Testis (tissue), 3 donors: ENCODE measurements around the gene TNKS1BP1. TPM values are rescaled to one million over a fixed set of nuclear protein-coding genes. Genes with fewer than 3 reads are reported as not detected.

Source experiments
- DNase-seq: peaks from one replicate; pipeline ENCODE4 v3.0.0-alpha.2; 2019
- H3K27ac ChIP-seq, 2 donors: fragments of 200-600 bp; sonication (generic); one replicate each; pipeline ENCODE4 v1.5.1; 2019
- H3K27me3 ChIP-seq: fragments of 200-600 bp; sonication (generic); one replicate; pipeline ENCODE4 v1.5.1; 2019
- H3K36me3 ChIP-seq: fragments of 200-600 bp; sonication (generic); one replicate; pipeline ENCODE4 v1.5.1; 2017; ENCODE audit warnings: low read depth; ENCODE audit errors: missing control alignments
- H3K4me1 ChIP-seq: fragments of 200-600 bp; sonication (generic); one replicate; pipeline ENCODE4 v1.5.1; 2019
- H3K4me3 ChIP-seq, 2 donors: fragments of 200-600 bp; sonication (generic); one replicate each; pipeline ENCODE4 v1.5.1; 2017 to 2019
- H3K9me3 ChIP-seq: fragments of 200-600 bp; sonication (generic); one replicate; pipeline ENCODE4 v1.5.1; 2017
- POLR2A ChIP-seq: fragments of 450-650 bp; IDR thresholded peaks from one replicate; pipeline ENCODE4 v1.6.1; 2017; ENCODE audit warnings: antibody characterized with exemption, mild to moderate bottlenecking, moderate library complexity
- WGBS, 2 donors: methylation state at CpG; one replicate each; pipeline ENCODE4 v1.1.5; 2018; 5-methylcytosine and 5-hydroxymethylcytosine counted together
- intact Hi-C: fragments of 100-400 bp; cut with DNase I; formaldehyde crosslinking; loops from one replicate; pipeline ENCODE4 v1.15.1; 2023; ENCODE audit warnings: low total_unique reads
- polyA plus RNA-seq: library from polyadenylated mRNA; stranded (reverse); fragments of 350-450 nt; fragmentation: Illumina TruSeq; extraction: RNeasy Lipid Tissue Mini Kit (QIAGEN cat#74804); gene quantifications from one replicate; pipeline ENCODE4 v1.2.3, GENCODE V29; 2014; ENCODE audit warnings: low read depth, low replicate concordance; ENCODE audit not compliant: insufficient read depth
- total RNA-seq, 2 donors: library from RNA; depleted of rRNA; stranded (reverse); fragments of >200 nt; gene quantifications; one replicate each; pipeline ENCODE4 v1.2.3, GENCODE V29; 2016
- TF ChIP-seq, protein P1 (sequence below), 3 experiments: fragments of 450-650 bp in 2 of 3; fragments of 200-600 bp in 1 of 3; sonication (generic) in 1 of 3; IDR thresholded peaks; one replicate each; pipeline ENCODE4 v1.5.1; 2016 to 2019; ENCODE audit warnings: antibody characterized with exemption in 3 of 3, mild to moderate bottlenecking in 2 of 3, moderate library complexity in 1 of 3

The TNKS1BP1 gene
- total and polyA plus RNA-seq, 3 donors from 2014 or later, result 62.3 to 99.4 (median 85.2) TPM

DNA sequence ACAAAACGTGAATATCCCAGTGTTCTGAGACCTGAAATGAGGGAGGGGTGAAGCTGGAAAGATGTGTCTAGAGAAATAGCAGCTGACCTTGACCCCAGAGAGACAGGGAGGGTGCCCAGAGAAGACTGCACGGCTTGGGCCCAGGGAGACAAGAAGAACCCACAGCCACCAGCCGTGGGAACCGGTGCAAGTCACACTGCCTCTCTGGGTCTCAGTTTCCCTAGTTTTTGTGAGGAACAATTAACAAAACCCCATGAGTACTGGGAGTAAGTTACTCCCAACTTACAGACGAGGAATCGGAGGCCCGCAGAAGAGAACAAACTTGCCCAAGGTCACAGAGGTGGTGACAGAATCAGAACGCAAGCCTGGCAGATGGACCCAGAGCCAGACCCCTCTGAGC, 19.2 kb downstream of the TNKS1BP1 start:
- Histone ChIP-seq H3K36me3 (no peaks in the 10 kb centered on the region), H3K27ac (no peak overlapping the region)
- no peak for DNase-seq

DNA sequence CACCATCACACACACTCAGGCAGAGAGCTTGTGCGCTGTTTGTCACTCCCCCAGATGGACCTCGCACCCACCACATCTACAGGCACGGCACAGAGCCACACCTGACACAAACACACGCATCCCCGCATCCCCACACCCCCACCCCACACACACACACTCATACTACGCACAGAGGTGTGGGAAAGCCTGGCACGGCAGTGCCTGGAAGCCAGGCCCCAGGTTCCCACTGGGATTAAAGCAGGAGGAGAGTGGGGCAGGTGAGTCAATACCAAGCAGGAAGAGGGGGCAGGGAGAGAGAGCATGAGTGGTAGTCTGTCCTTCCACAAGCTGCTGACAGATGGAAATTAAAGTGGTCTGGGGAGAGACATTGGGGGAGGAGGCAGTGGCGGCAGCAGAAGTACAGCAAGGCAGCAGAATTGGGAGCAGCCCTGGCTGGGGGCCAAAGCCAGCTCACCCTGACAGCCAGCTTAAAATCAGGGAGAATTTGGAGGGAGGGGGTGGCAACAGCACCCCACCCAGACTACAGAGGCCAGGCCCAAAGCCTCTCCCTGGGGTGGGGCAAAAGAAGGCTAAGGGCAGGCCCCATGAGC, 20.7 kb downstream of the TNKS1BP1 start:
- intact Hi-C loops, result no loop called here
- no peak overlapping the region for H3K27ac ChIP-seq
- no peaks in the 10 kb centered on the region for H3K9me3 ChIP-seq
- no peak for DNase-seq
- WGBS, 2 donors, result 81 to 84% methylated on average over 4 to 8 of the region's 8 CpGs
- H3K27me3 ChIP-seq, result no peaks in the 10 kb centered on the region
- H3K4me3 ChIP-seq, result no peak overlapping the region
- no peak for TF ChIP-seq POLR2A
- TF ChIP-seq, protein P1, sequence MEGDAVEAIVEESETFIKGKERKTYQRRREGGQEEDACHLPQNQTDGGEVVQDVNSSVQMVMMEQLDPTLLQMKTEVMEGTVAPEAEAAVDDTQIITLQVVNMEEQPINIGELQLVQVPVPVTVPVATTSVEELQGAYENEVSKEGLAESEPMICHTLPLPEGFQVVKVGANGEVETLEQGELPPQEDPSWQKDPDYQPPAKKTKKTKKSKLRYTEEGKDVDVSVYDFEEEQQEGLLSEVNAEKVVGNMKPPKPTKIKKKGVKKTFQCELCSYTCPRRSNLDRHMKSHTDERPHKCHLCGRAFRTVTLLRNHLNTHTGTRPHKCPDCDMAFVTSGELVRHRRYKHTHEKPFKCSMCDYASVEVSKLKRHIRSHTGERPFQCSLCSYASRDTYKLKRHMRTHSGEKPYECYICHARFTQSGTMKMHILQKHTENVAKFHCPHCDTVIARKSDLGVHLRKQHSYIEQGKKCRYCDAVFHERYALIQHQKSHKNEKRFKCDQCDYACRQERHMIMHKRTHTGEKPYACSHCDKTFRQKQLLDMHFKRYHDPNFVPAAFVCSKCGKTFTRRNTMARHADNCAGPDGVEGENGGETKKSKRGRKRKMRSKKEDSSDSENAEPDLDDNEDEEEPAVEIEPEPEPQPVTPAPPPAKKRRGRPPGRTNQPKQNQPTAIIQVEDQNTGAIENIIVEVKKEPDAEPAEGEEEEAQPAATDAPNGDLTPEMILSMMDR (IDR thresholded peaks at IDR 0.05), result no peak
- H3K4me1 ChIP-seq, result peaks cover 34% of the 10 kb centered on the region
- H3K36me3 ChIP-seq, result no peaks in the 10 kb centered on the region

More for the DNA sequence above, 19.2 kb downstream of the TNKS1BP1 start:
- Histone ChIP-seq H3K4me1 (peaks cover 43% of the 10 kb centered on the region), H3K27me3 (no peaks in the 10 kb centered on the region), H3K4me3 (no peak overlapping the region), H3K9me3 (no peaks in the 10 kb centered on the region)
- 53 to 61% methylated on average over 8 of the region's 8 CpGs for WGBS, 2 donors
- TF ChIP-seq POLR2A, result no peak
- TF ChIP-seq, protein P1 (IDR thresholded peaks at IDR 0.05), result no peak
- intact Hi-C loops, result no loop called here

DNA sequence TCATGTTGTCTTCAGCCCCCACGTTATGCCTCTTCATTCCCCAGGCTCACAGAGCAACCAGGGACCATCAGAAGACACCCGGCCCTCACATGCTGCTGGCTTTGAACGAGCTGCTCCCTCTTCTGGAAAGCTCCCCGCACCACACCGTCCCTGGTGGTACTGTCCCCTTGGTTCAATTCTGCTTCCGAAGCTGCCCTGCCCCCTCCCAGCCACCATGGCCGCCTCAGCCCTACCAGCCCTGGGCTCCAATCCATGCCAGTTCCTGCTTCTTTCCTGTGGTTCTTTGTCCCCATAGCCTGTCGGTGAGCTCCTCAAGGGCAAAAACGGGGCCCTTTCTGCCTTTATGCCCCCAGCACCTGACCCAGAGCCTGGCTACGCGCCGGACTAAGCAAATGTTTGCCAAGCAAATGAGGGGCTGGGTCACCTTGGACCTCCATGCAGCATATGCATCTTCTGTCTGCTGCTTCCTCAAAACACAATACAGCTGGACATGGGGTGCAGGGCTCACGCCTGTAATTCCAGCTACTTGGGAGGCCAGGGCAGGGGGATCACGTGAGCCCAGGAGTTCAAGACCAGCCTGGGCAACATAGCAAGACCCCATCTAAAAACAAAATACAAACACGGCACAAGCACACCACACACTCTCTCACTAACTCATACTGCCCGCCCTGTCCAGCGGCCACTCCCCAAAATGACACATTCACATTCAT, 21.3 kb downstream of the TNKS1BP1 start:
- no peak overlapping the region for H3K27ac ChIP-seq
- WGBS, 2 donors, result 88 to 90% methylated on average over 9 to 17 of the region's 17 CpGs
- no peak for DNase-seq

DNA sequence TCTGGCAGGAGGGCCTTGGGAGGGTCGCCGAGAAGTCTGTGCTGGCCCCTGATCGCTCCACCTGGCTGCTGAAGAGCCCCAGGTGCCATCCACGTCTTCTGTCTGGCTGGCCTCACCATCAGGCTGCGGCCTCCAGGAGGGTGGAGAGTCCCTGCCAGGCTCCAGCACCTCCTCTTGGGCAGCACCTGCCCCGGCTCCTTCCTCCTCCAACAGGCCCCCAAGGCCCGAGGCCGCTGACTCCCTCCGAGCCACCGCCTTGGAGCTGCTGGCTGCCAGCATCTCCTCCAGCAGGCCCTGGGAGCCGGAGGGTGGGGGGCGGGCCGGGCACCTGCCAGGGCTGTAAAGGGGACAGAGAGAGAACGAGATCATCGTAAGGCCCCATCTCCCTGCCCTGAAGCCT, 22.3 kb downstream of the TNKS1BP1 start:
- intact Hi-C loops, result no loop called here
- Histone ChIP-seq H3K36me3 (no peaks in the 10 kb centered on the region), H3K9me3 (no peaks in the 10 kb centered on the region), H3K27me3 (no peaks in the 10 kb centered on the region), H3K4me3 (no peak overlapping the region), H3K4me1 (peaks cover 30% of the 10 kb centered on the region), H3K27ac (no peak overlapping the region)
- 98 to 99% methylated on average over 15 of the region's 15 CpGs for WGBS, 2 donors
- TF ChIP-seq, protein P1 (IDR thresholded peaks at IDR 0.05), result no peak
- no peak for DNase-seq

More for the DNA sequence above, 21.3 kb downstream of the TNKS1BP1 start:
- Histone ChIP-seq H3K27me3 (no peaks in the 10 kb centered on the region), H3K36me3 (no peaks in the 10 kb centered on the region), H3K4me3 (no peak overlapping the region), H3K9me3 (no peaks in the 10 kb centered on the region), H3K4me1 (peaks cover 34% of the 10 kb centered on the region)
- intact Hi-C loops, result no loop called here
- TF ChIP-seq, protein P1 (IDR thresholded peaks at IDR 0.05), result no peak
- TF ChIP-seq POLR2A, result no peak
